D721Med (cell line): Measurements from ENCODE around the gene IGSF22.

Experiments
- DNase-seq: peaks from one replicate; pipeline ENCODE4 v3.0.0; 2011; ENCODE audit warnings: low spot score; ENCODE audit not compliant: insufficient read length
- FAIRE-seq: peaks from 2 replicates; lab custom pipeline; 2011; peaks lifted over from hg19 to GRCh38; lab: Jason Lieb, UNC
- TF ChIP-seq, protein P1 (sequence below): IDR thresholded peaks from 2 replicates; pipeline ENCODE4 v1.5.1; 2012; ENCODE audit warnings: mild to moderate bottlenecking, control low read depth; ENCODE audit not compliant: insufficient read depth; ENCODE audit errors: missing control alignments

The IGSF22 gene

DNA sequence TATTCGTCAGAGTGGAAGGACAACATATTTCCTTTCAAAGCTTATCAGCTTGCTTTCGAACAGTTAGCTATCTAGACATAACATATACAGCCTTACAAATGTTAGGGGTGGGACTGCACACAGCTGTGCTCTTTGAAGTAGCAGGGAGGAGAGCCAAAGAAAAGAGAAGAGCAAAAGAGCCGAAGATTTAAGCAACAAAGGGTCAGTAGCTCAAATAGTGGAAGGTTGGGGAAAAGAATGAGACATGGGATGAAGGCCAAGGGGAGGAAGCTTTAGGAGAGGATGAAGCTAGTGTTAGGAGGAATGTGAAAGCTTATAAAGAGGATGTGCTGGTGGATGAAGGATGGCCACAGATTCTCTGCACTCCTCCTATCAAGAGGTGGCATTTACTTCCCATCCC lies 31.8 kb upstream of the IGSF22 start:
- FAIRE-seq (no peak), DNase-seq (no peak)
- TF ChIP-seq, protein P1, sequence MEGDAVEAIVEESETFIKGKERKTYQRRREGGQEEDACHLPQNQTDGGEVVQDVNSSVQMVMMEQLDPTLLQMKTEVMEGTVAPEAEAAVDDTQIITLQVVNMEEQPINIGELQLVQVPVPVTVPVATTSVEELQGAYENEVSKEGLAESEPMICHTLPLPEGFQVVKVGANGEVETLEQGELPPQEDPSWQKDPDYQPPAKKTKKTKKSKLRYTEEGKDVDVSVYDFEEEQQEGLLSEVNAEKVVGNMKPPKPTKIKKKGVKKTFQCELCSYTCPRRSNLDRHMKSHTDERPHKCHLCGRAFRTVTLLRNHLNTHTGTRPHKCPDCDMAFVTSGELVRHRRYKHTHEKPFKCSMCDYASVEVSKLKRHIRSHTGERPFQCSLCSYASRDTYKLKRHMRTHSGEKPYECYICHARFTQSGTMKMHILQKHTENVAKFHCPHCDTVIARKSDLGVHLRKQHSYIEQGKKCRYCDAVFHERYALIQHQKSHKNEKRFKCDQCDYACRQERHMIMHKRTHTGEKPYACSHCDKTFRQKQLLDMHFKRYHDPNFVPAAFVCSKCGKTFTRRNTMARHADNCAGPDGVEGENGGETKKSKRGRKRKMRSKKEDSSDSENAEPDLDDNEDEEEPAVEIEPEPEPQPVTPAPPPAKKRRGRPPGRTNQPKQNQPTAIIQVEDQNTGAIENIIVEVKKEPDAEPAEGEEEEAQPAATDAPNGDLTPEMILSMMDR: no peak

DNA sequence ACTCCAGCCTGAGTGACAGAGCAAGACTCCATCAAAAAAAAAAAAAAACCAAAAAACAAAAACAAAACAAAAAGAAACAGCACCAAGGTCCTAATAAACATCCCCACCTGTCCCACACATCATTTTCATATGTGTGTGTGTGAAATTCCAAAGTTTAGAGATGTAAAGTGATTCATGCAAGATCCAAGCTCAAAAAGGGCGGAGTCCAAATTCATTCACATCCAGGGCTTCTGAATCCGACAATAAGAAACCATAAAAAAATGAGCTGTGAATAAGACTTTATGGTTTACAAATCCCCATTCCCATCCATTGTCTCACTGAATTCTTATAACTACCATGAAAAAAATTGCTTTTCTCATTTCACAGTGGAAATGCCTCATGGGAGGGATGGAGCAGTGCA lies 30.9 kb upstream of the IGSF22 start:
- no peak for FAIRE-seq
- TF ChIP-seq, protein P1: no peak
- DNase-seq: no peak

DNA sequence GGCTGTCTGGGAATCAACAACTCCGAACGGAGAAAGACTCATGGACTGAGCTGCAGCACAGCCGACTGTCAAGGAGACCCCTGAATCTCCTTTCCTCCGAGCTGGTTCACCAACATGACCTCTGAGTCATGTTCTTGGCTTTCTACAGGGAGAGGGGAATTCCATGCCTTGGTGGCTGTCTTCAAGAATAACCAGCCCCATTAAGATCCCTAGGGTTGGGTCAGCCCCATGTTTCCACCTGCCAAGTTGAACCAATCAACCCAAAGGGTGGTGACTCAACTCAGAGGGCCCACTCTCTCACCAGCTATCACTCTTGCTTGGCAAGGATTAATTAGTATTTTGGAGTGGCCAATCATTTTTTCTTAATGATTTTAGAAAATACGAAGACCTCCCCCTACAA lies 28.3 kb upstream of the IGSF22 start:
- no peak for FAIRE-seq
- TF ChIP-seq, protein P1: no peak
- DNase-seq: no peak

DNA sequence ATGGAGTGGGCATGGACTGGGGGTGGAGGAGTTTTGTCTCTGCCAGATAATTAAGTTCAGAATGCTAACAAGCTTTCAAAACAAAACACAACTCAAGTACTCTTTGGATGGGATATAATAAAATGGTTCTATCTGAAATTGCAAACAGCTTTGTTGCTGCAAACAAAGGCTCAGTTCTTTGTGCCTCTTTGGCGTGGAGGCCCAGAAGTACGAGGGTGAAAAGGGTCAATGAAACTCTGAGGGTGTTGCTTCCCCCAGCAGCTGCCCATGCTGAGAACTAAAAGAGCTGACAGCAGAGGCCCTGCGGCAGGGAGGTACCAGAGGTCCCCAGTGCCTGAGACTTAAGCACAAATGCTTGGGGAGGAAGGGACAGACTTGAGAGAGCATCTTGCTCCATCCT lies 26.5 kb upstream of the IGSF22 start:
- TF ChIP-seq, protein P1: no peak
- FAIRE-seq (no peak), DNase-seq (no peak)

DNA sequence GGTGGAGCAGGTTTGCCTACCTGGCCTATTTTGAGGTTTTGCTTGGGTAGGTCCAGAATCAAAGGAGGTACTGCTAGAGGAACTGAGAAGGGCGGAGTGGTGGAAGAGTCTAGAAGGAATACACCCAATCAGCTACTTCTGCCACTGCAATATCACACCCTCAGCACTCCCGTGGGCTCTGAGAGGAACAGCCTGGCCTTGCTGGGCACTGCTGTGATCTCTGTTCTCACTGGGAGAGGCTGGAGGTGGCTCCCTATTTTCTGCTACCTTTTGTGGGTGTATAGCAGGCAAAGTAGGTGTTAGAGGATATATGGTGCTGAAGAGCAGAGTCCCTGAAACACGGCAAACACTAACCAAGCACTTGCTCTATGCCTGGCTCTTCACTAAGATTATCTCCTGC lies 25.0 kb upstream of the IGSF22 start:
- FAIRE-seq: no peak
- TF ChIP-seq, protein P1: no peak
- DNase-seq: no peak

DNA sequence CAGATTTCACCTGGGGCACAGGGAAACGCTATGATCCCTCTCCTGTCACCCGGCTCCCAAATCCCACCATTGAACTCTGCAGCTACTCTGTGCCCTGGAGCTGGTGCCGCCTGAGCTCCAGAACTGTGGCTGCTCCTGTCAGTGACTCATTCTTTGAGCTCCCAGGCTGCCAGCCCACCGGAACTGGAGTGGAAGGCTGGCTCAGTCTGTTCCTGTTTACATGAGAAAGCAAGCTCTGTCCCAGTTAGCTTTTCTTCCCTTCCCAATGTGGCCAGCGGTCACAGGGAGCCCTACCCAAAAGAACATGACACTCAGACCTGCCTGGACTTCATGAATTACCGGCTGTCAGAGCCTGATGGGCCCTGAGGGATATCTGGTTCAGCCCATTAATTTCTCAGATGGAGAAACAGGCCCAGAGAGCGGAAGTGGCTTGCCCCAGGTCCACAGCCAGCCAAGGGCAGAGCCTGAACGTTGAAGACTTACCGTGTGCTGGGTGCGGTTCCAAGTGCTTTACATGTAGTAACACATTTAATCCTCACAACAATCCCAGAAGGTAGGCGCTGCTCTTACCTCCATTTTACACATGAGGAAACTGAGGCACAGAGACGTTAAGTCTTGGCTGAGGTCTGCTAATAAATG lies 23.8 kb upstream of the IGSF22 start:
- no peak for DNase-seq
- FAIRE-seq: no peak
- TF ChIP-seq, protein P1: no peak

DNA sequence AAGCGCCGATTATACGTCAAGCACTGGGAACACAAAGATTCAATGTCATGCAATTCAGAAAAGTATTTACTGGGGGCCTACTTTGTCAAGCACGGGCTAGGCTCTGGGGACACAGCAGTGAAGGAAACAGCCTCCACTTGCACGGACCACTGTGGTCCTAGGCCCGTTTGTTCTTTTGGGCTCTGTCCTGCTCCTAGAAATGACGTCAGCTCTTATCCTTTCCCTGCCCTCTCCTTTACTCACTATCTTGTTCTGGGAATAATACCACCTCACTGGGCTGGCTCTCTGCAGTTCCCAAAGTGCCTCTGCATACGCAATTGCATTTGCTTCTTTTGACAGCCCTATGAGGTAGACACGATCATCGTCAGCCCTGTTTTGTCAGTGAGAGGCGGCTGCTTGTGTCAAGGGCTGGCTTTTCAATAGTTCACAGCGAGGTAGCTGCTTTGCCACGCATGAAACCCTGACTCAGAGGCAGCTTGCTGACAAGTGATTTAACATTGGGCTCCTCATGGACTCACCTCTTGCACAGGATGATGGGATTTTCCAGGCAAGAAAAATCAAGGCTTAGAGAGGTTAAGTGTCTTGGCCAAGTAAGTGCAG lies 22.9 kb upstream of the IGSF22 start:
- TF ChIP-seq, protein P1: no peak
- FAIRE-seq: no peak
- DNase-seq: no peak
